ENCODE measurements around the gene OR6Y1.

OR6Y1 gene, protein sequence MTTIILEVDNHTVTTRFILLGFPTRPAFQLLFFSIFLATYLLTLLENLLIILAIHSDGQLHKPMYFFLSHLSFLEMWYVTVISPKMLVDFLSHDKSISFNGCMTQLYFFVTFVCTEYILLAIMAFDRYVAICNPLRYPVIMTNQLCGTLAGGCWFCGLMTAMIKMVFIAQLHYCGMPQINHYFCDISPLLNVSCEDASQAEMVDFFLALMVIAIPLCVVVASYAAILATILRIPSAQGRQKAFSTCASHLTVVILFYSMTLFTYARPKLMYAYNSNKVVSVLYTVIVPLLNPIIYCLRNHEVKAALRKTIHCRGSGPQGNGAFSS

DNA sequence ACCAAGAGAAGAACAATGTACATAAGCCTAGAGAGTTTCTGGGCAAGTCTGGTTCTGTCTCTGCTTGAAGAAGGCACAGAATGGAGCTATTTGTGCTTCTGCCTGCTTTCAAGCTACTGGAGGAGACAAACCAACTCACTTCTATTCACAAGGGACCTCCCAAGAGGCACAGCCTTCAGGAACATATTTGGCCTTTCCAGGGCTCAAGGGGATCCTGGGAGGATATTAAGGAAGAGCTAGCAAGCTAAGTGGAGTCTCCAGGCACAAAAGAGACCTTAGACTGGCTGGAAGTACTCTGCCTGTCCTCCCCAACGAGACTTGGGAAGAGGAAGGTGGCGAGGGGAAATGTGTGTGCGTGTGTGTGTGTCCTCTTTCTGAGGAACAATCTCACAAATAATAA lies at the start of gene OR6Y1:
OR6Y1 (minus strand) TSS at position 54 of the 400 bp plus-strand sequence. CDS start 6,300 bp downstream, outside the sequence.
- no peak for DNase-seq (ENCODE audit: low read depth, low spot score)
- H3K4me3 ChIP-seq (ENCODE audit: low read depth, low read length), result no peak within 1 kb of the TSS
- POLR2A ChIA-PET, result no interaction called here
- TF ChIP-seq CTCF (IDR thresholded peaks at IDR 0.05; ENCODE audit: insufficient read depth, low read length, missing control alignments), result no peak
- CTCF ChIA-PET, result no interaction called here

GRCh38 chr1:158600735-158601134 lies 46.5 kb upstream of the OR6Y1 start:
- no peak overlapping the region for H3K4me3 ChIP-seq (ENCODE audit: low read depth, low read length)
- DNase-seq (ENCODE audit: low read depth, low spot score), result no peak
- ChIA-PET CTCF (no interaction called here), POLR2A (no interaction called here)
- no peak for TF ChIP-seq CTCF (IDR thresholded peaks at IDR 0.05; ENCODE audit: insufficient read depth, low read length, missing control alignments)

- ChIA-PET POLR2A (no interaction called here), CTCF (no interaction called here)
- no peak for DNase-seq (ENCODE audit: low read depth, low spot score)
- no peak overlapping the region for H3K4me3 ChIP-seq (ENCODE audit: low read depth, low read length)
- no peak for TF ChIP-seq CTCF (IDR thresholded peaks at IDR 0.05; ENCODE audit: insufficient read depth, low read length, missing control alignments)
Measured at GRCh38 chr1:158586942-158587341, 32.7 kb upstream of the OR6Y1 start.

DNA sequence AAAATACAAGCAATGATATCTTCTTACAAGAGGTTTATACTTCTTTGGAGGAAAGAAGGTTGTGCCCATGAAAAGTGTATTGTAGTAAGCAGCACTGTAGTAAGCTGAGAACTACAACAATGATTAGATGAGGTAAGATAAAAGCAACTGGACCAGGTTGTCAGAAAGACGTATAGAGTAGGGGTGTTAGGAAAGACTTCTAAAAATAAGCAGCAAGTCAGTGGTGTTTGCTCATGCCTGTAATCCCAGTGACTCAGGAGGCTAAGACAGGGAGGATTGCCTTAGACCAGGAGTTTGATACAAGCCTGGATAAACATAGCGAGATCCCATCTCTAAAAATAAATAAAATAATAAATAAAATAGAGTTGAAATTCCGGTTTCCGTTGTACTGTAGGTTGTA lies 29.8 kb upstream of the OR6Y1 start:
- POLR2A ChIA-PET, result no interaction called here
- H3K4me3 ChIP-seq (ENCODE audit: low read depth, low read length), result no peak overlapping the region
- CTCF ChIA-PET, result no interaction called here
- TF ChIP-seq CTCF (IDR thresholded peaks at IDR 0.05; ENCODE audit: insufficient read depth, low read length, missing control alignments), result no peak
- no peak for DNase-seq (ENCODE audit: low read depth, low spot score)

DNA sequence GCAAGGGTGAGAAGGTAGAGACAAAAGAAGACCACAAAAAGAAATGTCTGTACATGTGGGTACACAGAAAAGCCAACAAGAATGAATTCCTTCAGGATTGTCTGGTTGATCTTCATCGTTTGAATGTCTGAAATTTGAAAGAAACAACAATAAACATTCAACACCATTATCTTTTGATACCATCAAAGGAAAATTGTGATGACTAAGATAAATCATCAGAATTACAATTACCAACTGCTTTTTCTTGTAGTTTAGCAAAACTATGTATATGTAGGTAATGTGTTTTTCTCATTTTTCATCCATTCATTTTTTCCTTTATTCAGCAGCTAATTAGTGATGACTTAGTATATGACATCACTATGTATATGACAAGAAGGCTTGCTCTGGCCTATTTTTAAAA lies 25.5 kb upstream of the OR6Y1 start, which contains the start of gene OR10X1:
OR10X1 (minus strand) TSS at position 167 of the 400 bp plus-strand sequence; CDS start at position 167, 0 bp downstream.
- CTCF ChIA-PET, result no interaction called here
- POLR2A ChIA-PET, result no interaction called here
- no peak for DNase-seq (ENCODE audit: low read depth, low spot score)
- no peak within 1 kb of the TSS for H3K4me3 ChIP-seq (ENCODE audit: low read depth, low read length)
- no peak for TF ChIP-seq CTCF (IDR thresholded peaks at IDR 0.05; ENCODE audit: insufficient read depth, low read length, missing control alignments)

- TF ChIP-seq CTCF (IDR thresholded peaks at IDR 0.05; ENCODE audit: insufficient read depth, low read length, missing control alignments), result no peak
- H3K4me3 ChIP-seq (ENCODE audit: low read depth, low read length), result no peak overlapping the region
- CTCF ChIA-PET, result no interaction called here
- POLR2A ChIA-PET, result no interaction called here
- DNase-seq (ENCODE audit: low read depth, low spot score), result no peak
Measured at GRCh38 chr1:158577561-158577960, 23.4 kb upstream of the OR6Y1 start.
